ENCODE results near the gene HLCS.

The HLCS gene

DNA sequence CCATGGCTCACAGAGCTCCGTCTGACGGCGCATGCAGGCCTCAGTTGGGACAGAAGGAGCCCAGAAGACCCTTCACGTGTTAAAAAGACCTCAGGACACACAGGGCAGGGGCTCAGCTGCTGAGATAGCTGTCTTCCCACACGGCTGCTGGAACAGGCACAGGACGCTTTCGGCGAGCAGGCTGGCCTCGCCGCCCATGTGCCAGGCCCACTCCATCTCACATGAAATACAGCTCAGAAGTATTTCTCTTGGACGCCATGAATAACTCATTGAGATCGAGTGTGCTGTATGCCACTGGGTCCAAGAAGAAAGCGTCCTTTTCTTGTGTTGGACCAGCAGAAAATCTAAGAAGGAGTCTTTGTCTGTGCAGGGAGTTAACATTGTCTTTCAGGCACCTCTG, 198.0 kb downstream of the HLCS start:
- FAIRE-seq: no peak
- no peak for DNase-seq (ENCODE audit: insufficient read length, low spot score)
- TF ChIP-seq, protein P1, sequence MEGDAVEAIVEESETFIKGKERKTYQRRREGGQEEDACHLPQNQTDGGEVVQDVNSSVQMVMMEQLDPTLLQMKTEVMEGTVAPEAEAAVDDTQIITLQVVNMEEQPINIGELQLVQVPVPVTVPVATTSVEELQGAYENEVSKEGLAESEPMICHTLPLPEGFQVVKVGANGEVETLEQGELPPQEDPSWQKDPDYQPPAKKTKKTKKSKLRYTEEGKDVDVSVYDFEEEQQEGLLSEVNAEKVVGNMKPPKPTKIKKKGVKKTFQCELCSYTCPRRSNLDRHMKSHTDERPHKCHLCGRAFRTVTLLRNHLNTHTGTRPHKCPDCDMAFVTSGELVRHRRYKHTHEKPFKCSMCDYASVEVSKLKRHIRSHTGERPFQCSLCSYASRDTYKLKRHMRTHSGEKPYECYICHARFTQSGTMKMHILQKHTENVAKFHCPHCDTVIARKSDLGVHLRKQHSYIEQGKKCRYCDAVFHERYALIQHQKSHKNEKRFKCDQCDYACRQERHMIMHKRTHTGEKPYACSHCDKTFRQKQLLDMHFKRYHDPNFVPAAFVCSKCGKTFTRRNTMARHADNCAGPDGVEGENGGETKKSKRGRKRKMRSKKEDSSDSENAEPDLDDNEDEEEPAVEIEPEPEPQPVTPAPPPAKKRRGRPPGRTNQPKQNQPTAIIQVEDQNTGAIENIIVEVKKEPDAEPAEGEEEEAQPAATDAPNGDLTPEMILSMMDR (IDR thresholded peaks at IDR 0.05; ENCODE audit: insufficient read depth, missing control alignments): no peak

DNA sequence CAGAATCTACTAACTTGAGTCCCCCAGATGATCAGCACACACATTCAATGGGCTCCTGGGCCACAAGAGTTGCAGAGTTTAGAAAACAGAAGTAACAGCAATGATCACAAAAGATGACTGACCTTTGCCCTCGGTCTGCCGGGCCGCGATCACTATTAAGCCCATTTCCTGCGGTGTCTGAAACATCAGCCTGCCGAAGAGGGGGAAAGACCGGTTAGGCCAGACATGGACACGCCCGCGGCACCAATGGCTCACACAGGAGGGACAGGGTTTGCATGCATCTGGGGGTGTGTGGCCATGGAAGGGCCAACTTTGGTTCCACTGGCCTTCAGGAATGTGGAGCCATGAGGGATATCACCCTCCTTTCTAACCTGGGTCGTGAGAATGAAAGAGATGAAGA, 199.4 kb downstream of the HLCS start:
- TF ChIP-seq, protein P1 (IDR thresholded peaks at IDR 0.05; ENCODE audit: insufficient read depth, missing control alignments): no peak
- DNase-seq (ENCODE audit: insufficient read length, low spot score) (no peak), FAIRE-seq (no peak)

DNA sequence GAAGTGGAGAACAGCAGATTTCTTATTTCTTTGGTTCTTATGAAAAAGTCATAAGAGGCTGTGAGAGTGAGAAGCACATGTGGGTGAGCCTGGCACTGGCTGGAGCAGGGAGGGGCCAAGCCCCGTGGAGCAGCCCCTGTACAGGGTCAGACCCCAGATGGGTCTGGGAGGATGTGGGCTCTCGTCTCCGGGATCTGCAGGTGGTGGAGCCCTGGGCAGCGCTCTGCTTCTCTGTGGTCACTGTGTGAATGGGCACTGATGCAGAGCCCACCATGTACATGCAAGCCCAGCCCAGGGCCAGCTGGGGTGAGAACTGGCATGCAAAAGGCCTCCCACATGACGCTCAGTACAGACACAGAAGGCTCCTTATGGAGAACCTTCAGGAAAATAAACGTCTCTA, 200.0 kb downstream of the HLCS start:
- DNase-seq (ENCODE audit: insufficient read length, low spot score) (no peak), FAIRE-seq (no peak)
- TF ChIP-seq, protein P1 (IDR thresholded peaks at IDR 0.05; ENCODE audit: insufficient read depth, missing control alignments): no peak

DNA sequence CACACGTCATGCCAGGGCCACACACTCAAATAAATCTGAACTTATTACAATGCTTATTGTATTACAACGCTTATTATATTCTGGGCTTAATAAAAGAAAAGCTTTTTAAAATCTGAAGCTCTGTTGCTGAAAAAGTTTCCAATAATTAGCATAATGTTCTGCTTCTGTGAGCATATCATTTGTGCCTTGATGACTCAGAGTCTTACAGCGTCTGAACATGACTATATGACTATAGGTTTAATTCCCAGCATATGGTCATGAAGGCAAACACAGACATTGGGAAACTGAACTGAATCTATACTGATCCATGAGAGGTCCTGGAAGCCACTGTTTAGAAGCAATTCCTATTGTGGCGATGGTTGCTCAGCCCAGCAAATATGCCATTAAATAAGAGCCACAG, 201.2 kb downstream of the HLCS start:
- TF ChIP-seq, protein P1 (IDR thresholded peaks at IDR 0.05; ENCODE audit: insufficient read depth, missing control alignments): no peak
- FAIRE-seq (no peak), DNase-seq (ENCODE audit: insufficient read length, low spot score) (no peak)

DNA sequence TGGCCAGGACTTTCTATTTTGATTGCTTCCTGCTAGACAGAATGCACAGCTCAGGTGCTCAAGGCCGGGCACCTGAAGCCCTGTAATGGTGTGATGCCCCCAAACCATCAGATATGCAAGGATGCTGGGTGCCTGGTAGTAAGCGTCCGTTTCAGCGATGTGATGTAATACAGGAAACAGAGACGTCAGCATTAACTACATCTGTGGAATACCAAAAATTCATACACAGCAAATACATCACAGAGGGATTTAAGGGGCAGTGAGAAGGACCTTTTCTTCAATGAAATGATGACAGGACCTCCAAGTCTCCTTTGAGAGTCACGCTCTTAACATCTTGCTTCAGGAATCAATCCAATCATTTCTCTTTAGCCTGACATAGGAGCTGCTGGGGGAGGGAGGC, 203.2 kb downstream of the HLCS start:
- DNase-seq (ENCODE audit: insufficient read length, low spot score) (no peak), FAIRE-seq (no peak)
- TF ChIP-seq, protein P1 (IDR thresholded peaks at IDR 0.05; ENCODE audit: insufficient read depth, missing control alignments): no peak

DNA sequence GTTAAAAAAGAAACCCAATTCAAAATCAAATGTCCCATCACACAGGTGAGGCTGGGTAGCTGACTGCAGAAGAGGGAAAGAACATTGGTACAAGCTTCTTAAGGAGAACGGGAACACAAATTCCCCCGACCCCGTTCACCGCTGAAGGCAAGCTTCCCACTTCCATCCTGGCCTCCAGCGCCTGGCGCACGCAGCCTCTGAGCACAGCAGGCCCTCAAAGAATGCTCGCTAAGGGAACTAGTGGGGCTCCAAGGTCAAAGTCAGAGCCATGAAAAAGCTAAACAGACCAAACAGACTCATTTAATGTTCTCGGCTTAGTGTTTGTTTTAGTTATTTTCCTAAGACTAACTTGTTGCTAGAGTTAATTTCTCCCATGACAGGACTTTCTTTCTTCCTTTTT, 203.8 kb downstream of the HLCS start:
- TF ChIP-seq, protein P1 (IDR thresholded peaks at IDR 0.05; ENCODE audit: insufficient read depth, missing control alignments): no peak
- no peak for FAIRE-seq
- DNase-seq (ENCODE audit: insufficient read length, low spot score): no peak

DNA sequence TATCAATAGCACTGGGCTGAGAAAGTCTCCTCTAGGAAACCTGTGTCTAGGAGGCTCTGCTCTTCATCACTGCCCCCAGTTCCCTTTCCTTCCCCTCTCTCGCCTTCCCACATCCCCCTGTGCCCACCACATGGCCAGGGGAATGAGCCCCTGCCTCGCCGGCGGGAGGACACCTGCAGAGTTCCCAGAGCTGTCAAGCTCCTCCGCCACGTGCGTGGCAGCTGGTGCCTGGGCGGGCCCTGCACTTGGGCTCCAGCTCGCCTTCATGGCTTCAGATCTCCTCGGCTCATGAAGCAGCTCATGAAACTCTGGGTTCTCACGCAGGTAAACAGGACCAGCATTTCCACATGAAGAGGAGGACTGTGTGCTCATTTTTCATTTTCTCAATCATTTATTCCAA, 204.8 kb downstream of the HLCS start:
- TF ChIP-seq, protein P1 (IDR thresholded peaks at IDR 0.05; ENCODE audit: insufficient read depth, missing control alignments): no peak
- FAIRE-seq (no peak), DNase-seq (ENCODE audit: insufficient read length, low spot score) (no peak)
